ENCODE results near the gene DOCK6.

DNA sequence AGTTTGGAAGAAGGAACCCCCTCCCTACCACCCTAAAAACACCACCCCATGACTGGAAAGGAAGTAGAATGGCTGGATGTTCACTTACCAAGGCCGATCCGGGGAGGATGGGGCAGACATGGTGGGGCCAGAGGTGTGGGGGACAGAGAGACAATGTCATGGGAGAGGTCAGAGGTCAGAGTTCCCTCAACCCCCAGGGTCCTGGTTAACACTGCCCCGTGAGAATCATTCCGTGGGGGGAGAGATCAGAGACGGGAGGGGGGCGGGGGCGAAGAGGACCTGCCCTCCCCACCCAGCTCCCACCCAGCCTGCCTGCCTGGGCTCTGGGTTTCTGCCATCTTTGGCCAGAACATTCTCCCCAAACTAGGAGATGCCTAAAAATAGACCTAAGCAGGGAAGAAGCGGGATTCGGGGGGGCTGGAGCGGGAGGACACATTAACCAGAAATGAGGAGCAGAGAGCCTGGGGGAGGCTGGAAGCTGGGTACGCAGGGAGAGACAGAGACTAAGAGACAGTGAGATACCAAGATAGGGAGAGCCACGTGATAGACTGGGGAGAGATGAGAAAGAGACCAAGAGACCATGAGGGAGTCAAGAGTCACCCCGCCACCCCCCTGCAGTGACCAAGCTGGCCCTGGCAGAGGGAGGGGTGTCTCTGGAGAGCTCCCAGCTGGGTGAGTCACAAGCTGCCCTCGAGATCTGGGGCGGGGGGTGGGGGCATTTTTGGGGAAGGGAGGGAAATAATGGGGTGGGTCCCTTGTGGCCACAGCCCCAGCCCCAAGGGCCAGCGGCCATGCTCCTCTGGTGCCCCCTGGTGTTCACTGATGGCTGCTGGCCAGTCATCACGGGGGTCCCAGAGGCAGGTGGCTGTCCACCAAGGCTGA lies 58.9 kb downstream of the DOCK6 start:
- TF ChIP-seq, protein P1, sequence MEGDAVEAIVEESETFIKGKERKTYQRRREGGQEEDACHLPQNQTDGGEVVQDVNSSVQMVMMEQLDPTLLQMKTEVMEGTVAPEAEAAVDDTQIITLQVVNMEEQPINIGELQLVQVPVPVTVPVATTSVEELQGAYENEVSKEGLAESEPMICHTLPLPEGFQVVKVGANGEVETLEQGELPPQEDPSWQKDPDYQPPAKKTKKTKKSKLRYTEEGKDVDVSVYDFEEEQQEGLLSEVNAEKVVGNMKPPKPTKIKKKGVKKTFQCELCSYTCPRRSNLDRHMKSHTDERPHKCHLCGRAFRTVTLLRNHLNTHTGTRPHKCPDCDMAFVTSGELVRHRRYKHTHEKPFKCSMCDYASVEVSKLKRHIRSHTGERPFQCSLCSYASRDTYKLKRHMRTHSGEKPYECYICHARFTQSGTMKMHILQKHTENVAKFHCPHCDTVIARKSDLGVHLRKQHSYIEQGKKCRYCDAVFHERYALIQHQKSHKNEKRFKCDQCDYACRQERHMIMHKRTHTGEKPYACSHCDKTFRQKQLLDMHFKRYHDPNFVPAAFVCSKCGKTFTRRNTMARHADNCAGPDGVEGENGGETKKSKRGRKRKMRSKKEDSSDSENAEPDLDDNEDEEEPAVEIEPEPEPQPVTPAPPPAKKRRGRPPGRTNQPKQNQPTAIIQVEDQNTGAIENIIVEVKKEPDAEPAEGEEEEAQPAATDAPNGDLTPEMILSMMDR (IDR thresholded peaks at IDR 0.05): peak; percentile 76 to 96 (median 94)
- no peak for TF ChIP-seq POLR2A (IDR thresholded peaks at IDR 0.05)
